ENCODE results near the gene CACHD1. TPM values are rescaled to one million over a fixed set of nuclear protein-coding genes. Genes with fewer than 3 reads are reported as not detected.

Gene CACHD1
- total and polyA plus RNA-seq, 9 of the 15 experiments (the other 6 are each of a cell fraction or from before 2014, with no cell fraction given), result 0.07 TPM; not detected in 8

DNA sequence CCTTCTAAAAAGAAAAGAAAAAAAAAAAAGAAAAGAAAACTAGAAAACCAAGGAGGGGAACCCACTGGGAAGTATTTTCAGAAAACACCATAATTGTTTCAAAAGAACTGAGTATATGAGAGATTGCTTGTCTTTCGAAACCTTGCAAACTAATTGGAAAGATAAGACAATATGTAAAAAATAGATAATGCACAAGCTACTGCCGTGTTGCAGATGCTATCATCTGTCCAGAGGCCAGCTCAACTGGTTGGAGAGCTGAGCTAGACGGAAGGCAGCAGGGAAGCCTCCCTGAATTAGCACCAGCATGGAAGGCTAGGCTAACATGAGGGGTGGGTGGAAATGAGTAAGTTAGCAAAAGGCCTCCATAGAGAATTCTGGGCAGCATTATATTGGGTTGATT lies 16.2 kb upstream of the CACHD1 start:
- no peak for TF ChIP-seq MCM3 (IDR thresholded peaks at IDR 0.05)
- peak; percentile 43; the same call in 1 of the 2 replicates for TF ChIP-seq SOX6 (IDR thresholded peaks at IDR 0.05)
- TF ChIP-seq MTA2 (IDR thresholded peaks at IDR 0.05; ENCODE audit: low read depth), result peak; percentile 42; the same call in 1 of the 2 replicates
- no peak for TF ChIP-seq ZNF668 (CRISPR knock-in tag; IDR thresholded peaks at IDR 0.05)
- TF ChIP-seq ARID1B (IDR thresholded peaks at IDR 0.05), result peak; percentile 63; the same call in 1 of the 2 replicates
- no peak for TF ChIP-seq L3MBTL2 (IDR thresholded peaks at IDR 0.05)
- TF ChIP-seq TAL1 (IDR thresholded peaks at IDR 0.05), result peak; percentile 70
- TF ChIP-seq KLF16 (IDR thresholded peaks at IDR 0.05), result peak; percentile 16; the same call in 1 of the 2 replicates
- no peak for TF ChIP-seq ZKSCAN8 (CRISPR knock-in tag; IDR thresholded peaks at IDR 0.05)
- TF ChIP-seq HDGF (IDR thresholded peaks at IDR 0.05), result no peak
- peak; percentile 81 for TF ChIP-seq TEAD4 (IDR thresholded peaks at IDR 0.05; ENCODE audit: low read length)
- no peak for TF ChIP-seq TEAD4 (CRISPR knock-in tag; IDR thresholded peaks at IDR 0.05; ENCODE audit: borderline replicate concordance)
- TF ChIP-seq CAMTA2 (CRISPR knock-in tag; conservative IDR thresholded peaks at IDR 0.05), result no peak
- peak; percentile 47 for TF ChIP-seq CBFA2T3 (IDR thresholded peaks at IDR 0.05)
- peak; percentile 40; the same call in 1 of the 2 replicates for TF ChIP-seq CBFA2T2 (conservative IDR thresholded peaks at IDR 0.05)
- peak; percentile 35; the same call in 1 of the 2 replicates for TF ChIP-seq SMARCE1 (IDR thresholded peaks at IDR 0.05)
- 0% methylated on average over 3 of the region's 3 CpGs for WGBS (ENCODE audit: insufficient coverage, low coverage, missing lambda C conversion rate)
- Histone ChIP-seq H3K27ac (ENCODE audit: extremely low read depth, low read depth, low read length) (no peak overlapping the region), H2AFZ (ENCODE audit: low read depth, low read length) (no peak overlapping the region), H3K9me1 (ENCODE audit: control insufficient read depth, insufficient read depth, low read length) (no peaks in the 10 kb centered on the region), H3K79me2 (ENCODE audit: control insufficient read depth, insufficient read depth, low read length) (no peaks in the 10 kb centered on the region), H3K9ac (ENCODE audit: insufficient read depth in 1 of 2, low read depth in 2 of 2, low read length in 2 of 2) (no peak overlapping the region), H3K9me3 (replicated peaks; ENCODE audit: control insufficient read depth, insufficient read depth, low read depth, low read length) (no peaks in the 10 kb centered on the region), H3K27me3 (ENCODE audit: control insufficient read depth in 2 of 2, insufficient read depth in 2 of 2, low read length in 2 of 2) (peaks cover 0 to 7% of the 10 kb centered on the region in 2 experiments; a peak in 2 of 5 replicates), H3K4me2 (ENCODE audit: insufficient read depth, low read length) (no peak overlapping the region), H3K4me1 (replicated peaks in 1 of 2; ENCODE audit: control insufficient read depth in 2 of 2, insufficient read depth in 2 of 2, low read length in 2 of 2) (peaks cover 0 to 8% of the 10 kb centered on the region in 2 experiments; a peak in 2 of 5 replicates), H4K20me1 (replicated peaks; ENCODE audit: control insufficient read depth, insufficient read depth, low read length) (no peaks in the 10 kb centered on the region), H3K36me3 (ENCODE audit: control insufficient read depth, insufficient read depth, low read length) (no peaks in the 10 kb centered on the region), H3K4me3 (no peak overlapping the region)
- no TSS peak for BruUV-seq (replicated peaks)
- FAIRE-seq (no peak), ATAC-seq (no peak), DNase-seq (ENCODE audit: extremely low read depth in 1 of 4, low spot score in 3 of 4) (peak in 1 of 4 experiments; percentile 18)
- in situ Hi-C loops (cut with MboI) (no loop called here), intact Hi-C loops (cut with micrococcal nuclease) (no loop called here)
- POLR2A ChIA-PET, result no interaction called here
- CTCF ChIA-PET (ENCODE audit: low intra/inter-chr PET ratio), result no interaction called here

Data from K562 (cell line).